Esophagus (tissue), 2 donors: ENCODE data around the gene SND1. TPM values are rescaled to one million over a fixed set of nuclear protein-coding genes. Genes with fewer than 3 reads are reported as not detected.
"Not testable (repeated sequence)": the region's sequence is repeated elsewhere in the genome, so short reads cannot be mapped to it uniquely, and the experiment has no call there.

ENCODE experiments used
- H3K27ac ChIP-seq, 2 donors: one replicate each; pipeline ENCODE4 v1.5.1; 2013; ENCODE audit warnings: low read depth in 2 of 2, mild to moderate bottlenecking in 2 of 2, inconsistent platforms in 1 of 2, low read length in 1 of 2, moderate library complexity in 1 of 2
- H3K27me3 ChIP-seq, 2 donors: one replicate each; pipeline ENCODE4 v1.6.1; 2013; ENCODE audit warnings: low read length in 2 of 2, control low read depth in 1 of 2, mild to moderate bottlenecking in 1 of 2; ENCODE audit not compliant: insufficient read depth in 2 of 2, control insufficient read depth in 1 of 2
- H3K36me3 ChIP-seq, 2 donors: one replicate each; pipeline ENCODE4 v1.6.1; 2013; ENCODE audit warnings: low read length in 1 of 2; ENCODE audit not compliant: control insufficient read depth in 2 of 2, insufficient read depth in 2 of 2
- H3K4me1 ChIP-seq, 2 donors: one replicate each; pipeline ENCODE4 v1.6.1; 2013; ENCODE audit warnings: low read length in 1 of 2; ENCODE audit not compliant: control insufficient read depth in 2 of 2, insufficient read depth in 2 of 2
- H3K4me3 ChIP-seq, 2 donors: one replicate each; pipeline ENCODE4 v1.5.1; 2013; ENCODE audit warnings: low read length in 2 of 2, mild to moderate bottlenecking in 2 of 2, low read depth in 1 of 2, moderate library complexity in 1 of 2
- H3K9me3 ChIP-seq, 2 donors: one replicate each; pipeline ENCODE4 v1.6.1; 2013; ENCODE audit warnings: mild to moderate bottlenecking in 2 of 2, low read depth in 1 of 2, low read length in 1 of 2, moderate library complexity in 1 of 2; ENCODE audit not compliant: control insufficient read depth in 2 of 2, insufficient read depth in 1 of 2
- WGBS, 2 donors: extraction: QIAGEN DNeasy Blood & Tissue Kit; methylation state at CpG; one replicate each; pipeline ENCODE4 v1.1.7; 2013; 5-methylcytosine and 5-hydroxymethylcytosine counted together
- polyA plus RNA-seq, 2 donors: library from polyadenylated mRNA; stranded (reverse); fragments of 200-250 nt; gene quantifications; one replicate each; pipeline ENCODE4 v1.2.3, GENCODE V29; 2013
- donor health status: healthy with polysubstance abuse.
- donor health status: Bipolar disorder and iron deficiency.

The SND1 gene
- polyA plus RNA-seq, 2 donors: 23.1 to 44.4 TPM

- H3K9me3 ChIP-seq: no peaks in the 10 kb centered on the region
- H3K4me1 ChIP-seq: no peaks in the 10 kb centered on the region
- WGBS, 2 donors: 80 to 85% methylated on average over 5 of the region's 5 CpGs
These were observed 301.7 kb downstream of the SND1 start for GRCh38 chr7:127953423-127954356.

GRCh38 chr7:127954357-127954748 is 302.4 kb downstream of the SND1 start:
- H3K4me3 ChIP-seq: no peak overlapping the region
- H3K4me1 ChIP-seq: no peaks in the 10 kb centered on the region
- no peak overlapping the region for H3K27ac ChIP-seq
- H3K9me3 ChIP-seq: no peaks in the 10 kb centered on the region
- 72 to 73% methylated on average over 2 of the region's 2 CpGs for WGBS, 2 donors
- H3K36me3 ChIP-seq: peaks cover 0 to 3% of the 10 kb centered on the region in 2 donors
- H3K27me3 ChIP-seq: no peaks in the 10 kb centered on the region

More at GRCh38 chr7:127953423-127954356, 301.7 kb downstream of the SND1 start:
- no peak overlapping the region for H3K4me3 ChIP-seq
- no peaks in the 10 kb centered on the region for H3K27me3 ChIP-seq
- H3K36me3 ChIP-seq: peaks cover 0 to 3% of the 10 kb centered on the region in 2 donors
- H3K27ac ChIP-seq: no peak overlapping the region

GRCh38 chr7:127955051-127955531 is 303.1 kb downstream of the SND1 start:
- 87% methylated on average over 7 of the region's 7 CpGs for WGBS, 2 donors
- Histone ChIP-seq H3K36me3 (peaks cover 0 to 5% of the 10 kb centered on the region in 2 donors), H3K27me3 (no peaks in the 10 kb centered on the region), H3K4me1 (no peaks in the 10 kb centered on the region), H3K4me3 (no peak overlapping the region), H3K27ac (no peak overlapping the region), H3K9me3 (no peaks in the 10 kb centered on the region)

GRCh38 chr7:127957886-127958285 is 305.9 kb downstream of the SND1 start:
- Histone ChIP-seq H3K4me3 (no peak overlapping the region), H3K9me3 (no peaks in the 10 kb centered on the region), H3K27ac (no peak overlapping the region), H3K36me3 (peaks cover 0 to 3% of the 10 kb centered on the region in 2 donors), H3K4me1 (no peaks in the 10 kb centered on the region), H3K27me3 (no peaks in the 10 kb centered on the region)
- WGBS, 2 donors: 73 to 83% methylated on average over 5 of the region's 5 CpGs

- Histone ChIP-seq H3K36me3 (peaks cover 0 to 3% of the 10 kb centered on the region in 2 donors), H3K9me3 (no peaks in the 10 kb centered on the region), H3K4me3 (no peak overlapping the region), H3K27ac (no peak overlapping the region), H3K4me1 (no peaks in the 10 kb centered on the region), H3K27me3 (no peaks in the 10 kb centered on the region)
- WGBS, 2 donors: 90 to 95% methylated on average over 4 of the region's 4 CpGs
These were observed 307.8 kb downstream of the SND1 start for GRCh38 chr7:127959770-127960169.

- 75 to 88% methylated on average over 9 of the region's 9 CpGs for WGBS, 2 donors
- Histone ChIP-seq H3K4me1 (no peaks in the 10 kb centered on the region), H3K36me3 (peaks cover 0 to 3% of the 10 kb centered on the region in 2 donors), H3K27me3 (no peaks in the 10 kb centered on the region), H3K27ac (no peak overlapping the region), H3K4me3 (no peak overlapping the region), H3K9me3 (no peaks in the 10 kb centered on the region)
These were observed 309.9 kb downstream of the SND1 start for GRCh38 chr7:127961786-127962453.

GRCh38 chr7:127962589-127963361 is 310.8 kb downstream of the SND1 start:
- Histone ChIP-seq H3K36me3 (peaks cover 2 to 3% of the 10 kb centered on the region in 2 donors), H3K27ac (no peak overlapping the region), H3K9me3 (no peaks in the 10 kb centered on the region), H3K4me3 (no peak overlapping the region), H3K27me3 (no peaks in the 10 kb centered on the region), H3K4me1 (no peaks in the 10 kb centered on the region)
- 87 to 90% methylated on average over 3 to 4 of the region's 5 CpGs for WGBS, 2 donors

GRCh38 chr7:127963850-127964249 is 311.9 kb downstream of the SND1 start:
- not testable (repeated sequence) for H3K27me3 ChIP-seq, H3K36me3 ChIP-seq, H3K4me1 ChIP-seq, H3K27ac ChIP-seq, H3K9me3 ChIP-seq, H3K4me3 ChIP-seq
- 60 to 87% methylated on average over 1 of the region's 1 CpG for WGBS, 2 donors

- no peak overlapping the region for H3K4me3 ChIP-seq
- WGBS, 2 donors: 89 to 91% methylated on average over 2 of the region's 2 CpGs
- no peaks in the 10 kb centered on the region for H3K9me3 ChIP-seq
- peaks cover 0 to 3% of the 10 kb centered on the region in 2 donors for H3K36me3 ChIP-seq
- no peak overlapping the region for H3K27ac ChIP-seq
- no peaks in the 10 kb centered on the region for H3K4me1 ChIP-seq
- no peaks in the 10 kb centered on the region for H3K27me3 ChIP-seq
These were observed 315.3 kb downstream of the SND1 start for GRCh38 chr7:127967281-127967680.
